K562 (cell line): ENCODE measurements around the gene ZNF358. TPM values are rescaled to one million over a fixed set of nuclear protein-coding genes. Genes with fewer than 3 reads are reported as not detected.

Source experiments
- ARID4B ChIP-seq: sonication (generic); formaldehyde crosslinking; IDR thresholded peaks from 2 replicates; pipeline ENCODE4 v1.8.0; 2022; ENCODE audit warnings: mild to moderate bottlenecking, missing genetic modification reagents
- DNMT1 ChIP-seq: fragments of 450-650 bp; IDR thresholded peaks from 2 replicates; pipeline ENCODE4 v1.6.1; 2016; ENCODE audit warnings: antibody characterized with exemption, mild to moderate bottlenecking
- ETV5 ChIP-seq: sonication (generic); formaldehyde crosslinking; IDR thresholded peaks from 2 replicates; pipeline ENCODE4 v1.4.0; 2020; ENCODE audit warnings: low read depth, mild to moderate bottlenecking, missing genetic modification reagents
- HCFC1 ChIP-seq: IDR thresholded peaks from 2 replicates; pipeline ENCODE4 v1.6.1; 2012; ENCODE audit warnings: low read depth, low read length, improper control_type of control experiment
- HLTF ChIP-seq: fragments of 450-650 bp; IDR thresholded peaks from 2 replicates; pipeline ENCODE4 v1.6.1; 2016
- ID3 ChIP-seq, 2 experiments: fragments of 250-450 bp in 1 of 2; fragments of 450-650 bp in 1 of 2; sonication (Bioruptor Pico) in 1 of 2; IDR thresholded peaks; 2 replicates each; pipeline versions ENCODE4 v1.6.1 to v1.8.0; 2016 to 2021; ENCODE audit warnings: mild to moderate bottlenecking in 2 of 2, moderate library complexity in 2 of 2, missing compliant biosample characterization in 1 of 2, missing genetic modification characterization in 1 of 2
- ILF3 ChIP-seq: fragments of 450-650 bp; IDR thresholded peaks from 2 replicates; pipeline ENCODE4 v1.6.1; 2018; ENCODE audit warnings: antibody characterized with exemption, mild to moderate bottlenecking, moderate library complexity, borderline replicate concordance
- KDM5B ChIP-seq: fragments of 200-600 bp; sonication (generic); IDR thresholded peaks from 2 replicates; pipeline ENCODE4 v1.6.1; 2012; ENCODE audit warnings: low read depth, mild to moderate bottlenecking, moderate library complexity, low read length, control low read depth, inconsistent platforms; ENCODE audit not compliant: insufficient replicate concordance
- MAFK ChIP-seq: IDR thresholded peaks from 2 replicates; pipeline ENCODE4 v1.6.1; 2011; ENCODE audit warnings: low read length, improper control_type of control experiment
- MTA3 ChIP-seq: fragments of 450-650 bp; formaldehyde crosslinking; IDR thresholded peaks from 2 replicates; pipeline ENCODE4 v1.6.1; 2017; ENCODE audit warnings: mild to moderate bottlenecking, borderline replicate concordance
- NBN ChIP-seq: fragments of 450-650 bp; IDR thresholded peaks from 2 replicates; pipeline ENCODE4 v1.6.1; 2016; ENCODE audit warnings: low read depth, mild to moderate bottlenecking
- NR2F6 ChIP-seq: fragments of 450-650 bp; formaldehyde crosslinking; IDR thresholded peaks from 2 replicates; pipeline ENCODE4 v1.4.0; 2020; ENCODE audit warnings: mild to moderate bottlenecking
- POLR2AphosphoS5 ChIP-seq: IDR thresholded peaks from 2 replicates; pipeline ENCODE4 v1.6.1; 2011; ENCODE audit warnings: mild to moderate bottlenecking, low read depth, low read length, moderate library complexity; ENCODE audit not compliant: control insufficient read depth, insufficient read depth
- RAD21 ChIP-seq, 2 experiments: fragments of 250-450 bp in 1 of 2; fragments of 450-650 bp in 1 of 2; sonication (Bioruptor Pico) in 1 of 2; formaldehyde crosslinking in 1 of 2; IDR thresholded peaks in 1 of 2; conservative IDR thresholded peaks in 1 of 2; 2 replicates each; pipeline versions ENCODE4 v1.4.0 to v1.8.0; 2020 to 2022; ENCODE audit warnings: mild to moderate bottlenecking in 2 of 2, moderate library complexity in 1 of 2
- RBM39 ChIP-seq: fragments of 200-400 bp; formaldehyde crosslinking; optimal IDR thresholded peaks from 2 replicates; pipeline ENCODE3; 2018; ENCODE audit warnings: low read depth, low read length
- SAP30 ChIP-seq: fragments of 200-600 bp; sonication (generic); IDR thresholded peaks from 2 replicates; pipeline ENCODE4 v1.6.1; 2012; ENCODE audit warnings: borderline replicate concordance, low read depth, mild to moderate bottlenecking, moderate library complexity, low read length, control low read depth, inconsistent platforms; ENCODE audit not compliant: insufficient read depth, poor library complexity, severe bottlenecking
- SNAPC5 ChIP-seq: fragments of 250-450 bp; sonication (Bioruptor Pico); IDR thresholded peaks from 2 replicates; pipeline ENCODE4 v1.8.0; 2021; ENCODE audit warnings: moderate library complexity, mild to moderate bottlenecking, inconsistent platforms
- THRB ChIP-seq: fragments of 450-650 bp; formaldehyde crosslinking; conservative IDR thresholded peaks from 2 replicates; pipeline ENCODE4 v1.4.0; 2022; ENCODE audit warnings: mild to moderate bottlenecking, missing genetic modification characterization
- U2AF2 ChIP-seq: fragments of 200-400 bp; formaldehyde crosslinking; optimal IDR thresholded peaks from 2 replicates; pipeline ENCODE3; 2017; ENCODE audit warnings: low read depth, mild to moderate bottlenecking, low read length
- ZNF583 ChIP-seq: fragments of 250-450 bp; sonication (Bioruptor Pico); IDR thresholded peaks from 2 replicates; pipeline ENCODE4 v1.4.0; 2020
- polyA plus RNA-seq, 8 experiments: library from polyadenylated mRNA; depleted of rRNA in 4 of 8; stranded (reverse) in 5 of 8; unstranded in 3 of 8; fragments of >200 nt; fragmentation: Nextera tagmentation in 2 of 8; fragmentation: Illumina TruSeq in 1 of 8; extraction: Ambion mirVana in 2 of 8; extraction: Trizol in 1 of 8; gene quantifications; 2 replicates each; pipeline versions ENCODE4 v1.2.1 to v1.2.3, GENCODE V29; 2011 to 2014; ENCODE audit warnings: inconsistent platforms in 1 of 8, missing spikeins in 1 of 8
- total RNA-seq, 7 experiments: library from RNA; depleted of rRNA in 6 of 7; stranded (reverse); fragments of >200 nt in 6 of 7; fragmentation: Illumina TruSeq in 2 of 7; extraction: Trizol in 2 of 7; gene quantifications; 2 replicates each; pipeline versions ENCODE4 v1.2.1 to v1.2.3, GENCODE V29; 2011 to 2021; ENCODE audit warnings: low replicate concordance in 1 of 7

Gene ZNF358
- total and polyA plus RNA-seq, 9 of the 15 experiments (the other 6 are each of a cell fraction or from before 2014, with no cell fraction given): 0.04 to 17.2 (median 4.9) TPM

DNA sequence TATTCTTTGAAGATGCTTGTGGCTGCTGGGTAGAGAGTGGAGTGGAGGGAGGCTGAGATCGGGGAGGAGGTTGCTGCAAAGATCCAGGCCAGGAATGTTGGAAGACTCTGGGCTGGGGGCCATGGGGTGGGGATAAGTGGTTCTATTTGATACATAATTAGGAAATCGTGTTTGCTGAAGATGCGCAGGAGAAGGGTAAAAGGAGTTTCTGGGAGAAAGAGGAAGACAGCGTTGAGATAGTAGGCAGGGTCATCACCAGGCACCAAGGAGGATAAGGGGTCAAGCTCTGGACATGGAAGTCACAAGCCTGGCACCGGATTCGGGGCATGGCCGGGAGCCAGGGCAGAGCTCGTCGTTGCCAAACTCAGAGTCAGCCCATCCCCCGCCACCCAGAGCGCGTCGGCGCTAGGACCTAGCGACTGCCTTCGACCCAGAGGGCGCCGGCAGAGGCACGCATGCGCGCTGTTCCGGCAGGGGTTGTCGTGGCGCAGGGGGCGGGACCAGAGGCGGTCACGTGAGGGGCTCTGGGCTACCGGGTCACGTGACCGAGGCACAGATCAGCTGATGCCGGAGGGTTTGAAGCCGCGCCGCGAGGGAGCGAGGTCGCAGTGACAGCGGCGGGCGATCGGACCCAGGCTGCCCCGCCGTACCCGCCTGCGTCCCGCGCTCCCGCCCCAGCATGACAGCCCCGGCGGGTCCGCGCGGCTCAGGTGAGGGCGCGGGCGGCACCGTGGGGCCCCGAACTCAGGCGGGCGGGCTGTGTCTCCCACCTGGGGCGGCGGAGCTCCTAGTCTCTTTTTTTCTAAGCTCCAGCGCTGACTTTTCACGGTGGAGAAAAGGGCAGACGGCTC is 6.4 kb downstream of the ZNF358 start, which contains the start of gene MCOLN1 (continued):
- no peak for TF ChIP-seq RBM39
- TF ChIP-seq RAD21 (CRISPR knock-in tag; conservative IDR thresholded peaks at IDR 0.05 in 1 of 2, IDR thresholded peaks at IDR 0.05 in 1 of 2): peak; percentile 23 to 26; a peak in 2 of 4 replicates
- TF ChIP-seq MAFK: no peak
- 0 out of 2 replicates have a peak, but pooled peaks have one; percentile 55 for TF ChIP-seq THRB
- no peak for TF ChIP-seq HLTF
- peak; percentile 70 for TF ChIP-seq HCFC1
- TF ChIP-seq KDM5B: peak; percentile 69
- 0 out of 2 replicates have a peak, but pooled peaks have one; percentile 56 for TF ChIP-seq ZNF583 (CRISPR knock-in tag)
- 0 out of 2 replicates have a peak, but pooled peaks have one; percentile 60 for TF ChIP-seq NR2F6 (CRISPR knock-in tag)
- no peak for TF ChIP-seq ID3 (CRISPR knock-in tag; IDR thresholded peaks at IDR 0.05)
- TF ChIP-seq ID3 (tag; IDR thresholded peaks at IDR 0.05): 0 out of 2 replicates have a peak, but pooled peaks have one; percentile 59
- no peak for TF ChIP-seq U2AF2
- no peak for TF ChIP-seq SNAPC5 (CRISPR knock-in tag)
- TF ChIP-seq NBN: peak; percentile 31; the same call in 1 of the 2 replicates
- TF ChIP-seq SAP30: peak; percentile 98
- TF ChIP-seq DNMT1: 0 out of 2 replicates have a peak, but pooled peaks have one; percentile 66
- peak; percentile 96; the same call in 1 of the 2 replicates for TF ChIP-seq ILF3
- peak; percentile 100 for TF ChIP-seq ARID4B (CRISPR knock-in tag)
- no peak for TF ChIP-seq POLR2AphosphoS5
- peak; percentile 95 for TF ChIP-seq MTA3
- peak; percentile 58 for TF ChIP-seq ETV5 (CRISPR knock-in tag)
